Measurements from ENCODE around the gene AGTPBP1. TPM values are rescaled to one million over a fixed set of nuclear protein-coding genes. Genes with fewer than 3 reads are reported as not detected.

The AGTPBP1 gene
- total and polyA plus RNA-seq, 5 experiments from 2014 or later = 24.8 to 67.8 (median 46.3) TPM

GRCh38 chr9:85569988-85570387 is 171.8 kb downstream of the AGTPBP1 start:
- no peak overlapping the region for H3K27ac Mint-ChIP-seq
- H3K4me1 Mint-ChIP-seq = peaks cover 0 to 9% (median 1%) of the 10 kb centered on the region in 4 donors
- H3K27me3 Mint-ChIP-seq = no peaks in the 10 kb centered on the region
- POLR2A ChIA-PET = interaction anchor here (0.7 kb wide), 1 partner anchor 1121 kb away, joined by 3 read pairs; no protein-coding TSS in a partner anchor
- no peak overlapping the region for H3K4me3 Mint-ChIP-seq
- DNase-seq (no peak), ATAC-seq (no peak)
- peaks cover 10 to 78% (median 43%) of the 10 kb centered on the region in 3 donors for H3K36me3 Mint-ChIP-seq
- H3K9me3 Mint-ChIP-seq = no peaks in the 10 kb centered on the region

- peaks cover 0 to 39% (median 31%) of the 10 kb centered on the region in 3 donors for H3K36me3 Mint-ChIP-seq
- no peaks in the 10 kb centered on the region for H3K9me3 Mint-ChIP-seq
- no peak overlapping the region for H3K27ac Mint-ChIP-seq
- ATAC-seq (no peak), DNase-seq (no peak)
- peaks cover 0 to 7% (median 4%) of the 10 kb centered on the region in 4 donors for H3K4me1 Mint-ChIP-seq
- H3K27me3 Mint-ChIP-seq = no peaks in the 10 kb centered on the region
- POLR2A ChIA-PET = no interaction called here
- no peak overlapping the region for H3K4me3 Mint-ChIP-seq
Observed at GRCh38 chr9:85559526-85559925, 182.2 kb downstream of the AGTPBP1 start.

GRCh38 chr9:85554349-85554748 is 187.4 kb downstream of the AGTPBP1 start:
- Mint-ChIP-seq H3K27ac (peak overlapping the region in 3 of 10 donors; percentile 27 to 76 (median 57)), H3K4me1 (peaks cover 0 to 7% (median 5%) of the 10 kb centered on the region in 4 donors), H3K36me3 (peaks cover 6 to 19% (median 19%) of the 10 kb centered on the region in 3 donors), H3K27me3 (no peaks in the 10 kb centered on the region), H3K9me3 (no peaks in the 10 kb centered on the region), H3K4me3 (no peak overlapping the region)
- ATAC-seq = no peak
- DNase-seq = no peak
- POLR2A ChIA-PET = no interaction called here

GRCh38 chr9:85553475-85553874 is 188.3 kb downstream of the AGTPBP1 start:
- H3K36me3 Mint-ChIP-seq = peaks cover 6 to 23% (median 21%) of the 10 kb centered on the region in 3 donors
- H3K9me3 Mint-ChIP-seq = no peaks in the 10 kb centered on the region
- POLR2A ChIA-PET = no interaction called here
- no peaks in the 10 kb centered on the region for H3K27me3 Mint-ChIP-seq
- DNase-seq = no peak
- H3K4me1 Mint-ChIP-seq = peaks cover 0 to 7% (median 5%) of the 10 kb centered on the region in 4 donors
- ATAC-seq = no peak
- no peak overlapping the region for H3K4me3 Mint-ChIP-seq
- peak overlapping the region in 1 of 10 donors; percentile 57 for H3K27ac Mint-ChIP-seq

GRCh38 chr9:85547599-85547998 is 194.2 kb downstream of the AGTPBP1 start:
- H3K4me1 Mint-ChIP-seq = peaks cover 0 to 4% (median 1%) of the 10 kb centered on the region in 4 donors
- H3K9me3 Mint-ChIP-seq = no peaks in the 10 kb centered on the region
- ATAC-seq (no peak), DNase-seq (no peak)
- no peaks in the 10 kb centered on the region for H3K27me3 Mint-ChIP-seq
- H3K36me3 Mint-ChIP-seq = peaks cover 8 to 23% (median 17%) of the 10 kb centered on the region in 3 donors
- H3K4me3 Mint-ChIP-seq = no peak overlapping the region
- no peak overlapping the region for H3K27ac Mint-ChIP-seq
- POLR2A ChIA-PET = no interaction called here

GRCh38 chr9:85543196-85543595 is 198.6 kb downstream of the AGTPBP1 start:
- no peaks in the 10 kb centered on the region for H3K9me3 Mint-ChIP-seq
- no peaks in the 10 kb centered on the region for H3K27me3 Mint-ChIP-seq
- ATAC-seq (no peak), DNase-seq (no peak)
- POLR2A ChIA-PET = no interaction called here
- H3K4me3 Mint-ChIP-seq = no peak overlapping the region
- H3K27ac Mint-ChIP-seq = peak overlapping the region in 1 of 10 donors; percentile 3
- peaks cover 8 to 17% (median 10%) of the 10 kb centered on the region in 3 donors for H3K36me3 Mint-ChIP-seq
- H3K4me1 Mint-ChIP-seq = peaks cover 0 to 2% (median 0%) of the 10 kb centered on the region in 4 donors

- Mint-ChIP-seq H3K4me3 (no peak overlapping the region), H3K27me3 (no peaks in the 10 kb centered on the region), H3K36me3 (peaks cover 4 to 6% (median 4%) of the 10 kb centered on the region in 3 donors), H3K4me1 (no peaks in the 10 kb centered on the region), H3K27ac (no peak overlapping the region), H3K9me3 (no peaks in the 10 kb centered on the region)
- POLR2A ChIA-PET = no interaction called here
- no peak for DNase-seq
- no peak for ATAC-seq
Observed at GRCh38 chr9:85541876-85542275, 199.9 kb downstream of the AGTPBP1 start.

- H3K27me3 Mint-ChIP-seq = no peaks in the 10 kb centered on the region
- H3K27ac Mint-ChIP-seq = no peak overlapping the region
- POLR2A ChIA-PET = no interaction called here
- DNase-seq (no peak), ATAC-seq (no peak)
- no peaks in the 10 kb centered on the region for H3K9me3 Mint-ChIP-seq
- no peaks in the 10 kb centered on the region for H3K4me1 Mint-ChIP-seq
- no peaks in the 10 kb centered on the region for H3K36me3 Mint-ChIP-seq
- H3K4me3 Mint-ChIP-seq = no peak overlapping the region
Observed at GRCh38 chr9:85536514-85536913, 205.2 kb downstream of the AGTPBP1 start.

- no peaks in the 10 kb centered on the region for H3K27me3 Mint-ChIP-seq
- no peak for DNase-seq
- H3K4me1 Mint-ChIP-seq = no peaks in the 10 kb centered on the region
- ATAC-seq = no peak
- no peaks in the 10 kb centered on the region for H3K9me3 Mint-ChIP-seq
- no peak overlapping the region for H3K4me3 Mint-ChIP-seq
- POLR2A ChIA-PET = no interaction called here
- H3K27ac Mint-ChIP-seq = peak overlapping the region in 1 of 10 donors; percentile 29
- no peaks in the 10 kb centered on the region for H3K36me3 Mint-ChIP-seq
Observed at GRCh38 chr9:85536076-85536475, 205.7 kb downstream of the AGTPBP1 start.

GRCh38 chr9:85534340-85534739 is 207.4 kb downstream of the AGTPBP1 start:
- ATAC-seq (no peak), DNase-seq (no peak)
- Mint-ChIP-seq H3K27me3 (peaks cover 0 to 2% (median 0%) of the 10 kb centered on the region in 5 donors), H3K4me1 (no peaks in the 10 kb centered on the region), H3K9me3 (no peaks in the 10 kb centered on the region), H3K36me3 (no peaks in the 10 kb centered on the region), H3K4me3 (no peak overlapping the region), H3K27ac (no peak overlapping the region)
- POLR2A ChIA-PET = no interaction called here

- Mint-ChIP-seq H3K9me3 (no peaks in the 10 kb centered on the region), H3K27me3 (peaks cover 0 to 9% (median 0%) of the 10 kb centered on the region in 5 donors), H3K27ac (no peak overlapping the region), H3K4me1 (no peaks in the 10 kb centered on the region), H3K36me3 (no peaks in the 10 kb centered on the region), H3K4me3 (no peak overlapping the region)
- ATAC-seq (no peak), DNase-seq (no peak)
- POLR2A ChIA-PET = no interaction called here
Observed at GRCh38 chr9:85533538-85533937, 208.2 kb downstream of the AGTPBP1 start.

- POLR2A ChIA-PET = no interaction called here
- Mint-ChIP-seq H3K9me3 (no peaks in the 10 kb centered on the region), H3K36me3 (no peaks in the 10 kb centered on the region), H3K4me3 (no peak overlapping the region), H3K27me3 (peaks cover 0 to 18% (median 2%) of the 10 kb centered on the region in 5 donors), H3K27ac (no peak overlapping the region), H3K4me1 (no peaks in the 10 kb centered on the region)
- no peak for DNase-seq
- no peak for ATAC-seq
Observed at GRCh38 chr9:85530721-85531120, 211.0 kb downstream of the AGTPBP1 start.

GRCh38 chr9:85528607-85529006 is 213.1 kb downstream of the AGTPBP1 start:
- H3K27ac Mint-ChIP-seq = no peak overlapping the region
- DNase-seq (no peak), ATAC-seq (no peak)
- no peak overlapping the region for H3K4me3 Mint-ChIP-seq
- H3K9me3 Mint-ChIP-seq = peaks cover 0 to 4% (median 0%) of the 10 kb centered on the region in 9 donors
- H3K36me3 Mint-ChIP-seq = no peaks in the 10 kb centered on the region
- peaks cover 2 to 39% (median 14%) of the 10 kb centered on the region in 5 donors for H3K27me3 Mint-ChIP-seq
- POLR2A ChIA-PET = no interaction called here
- peaks cover 0 to 2% (median 0%) of the 10 kb centered on the region in 4 donors for H3K4me1 Mint-ChIP-seq

GRCh38 chr9:85528142-85528541 is 213.6 kb downstream of the AGTPBP1 start:
- H3K4me3 Mint-ChIP-seq = no peak overlapping the region
- peaks cover 2 to 40% (median 15%) of the 10 kb centered on the region in 5 donors for H3K27me3 Mint-ChIP-seq
- H3K36me3 Mint-ChIP-seq = no peaks in the 10 kb centered on the region
- no peak overlapping the region for H3K27ac Mint-ChIP-seq
- POLR2A ChIA-PET = no interaction called here
- ATAC-seq (no peak), DNase-seq (no peak)
- H3K4me1 Mint-ChIP-seq = peaks cover 0 to 4% (median 0%) of the 10 kb centered on the region in 4 donors
- H3K9me3 Mint-ChIP-seq = peaks cover 0 to 4% (median 0%) of the 10 kb centered on the region in 9 donors

Measured in naive thymus-derived CD8-positive, alpha-beta T cell (primary cell).